Prostate gland (tissue), 2 donors: ENCODE measurements around the gene EPB41L5.

ENCODE experiments used
- POLR2A ChIP-seq: fragments of 450-650 bp; IDR thresholded peaks from one replicate; pipeline ENCODE4 v1.6.1; 2016; ENCODE audit warnings: antibody characterized with exemption, mild to moderate bottlenecking
- TF ChIP-seq, protein P1 (sequence below), 4 experiments: fragments of 200-600 bp in 2 of 4; fragments of 450-650 bp in 2 of 4; sonication (generic) in 2 of 4; IDR thresholded peaks; 1 replicate in 3 of 4; 2 replicates in 1 of 4; pipeline ENCODE4 v1.5.1; 2016 to 2019; ENCODE audit warnings: antibody characterized with exemption in 4 of 4, mild to moderate bottlenecking in 2 of 4, moderate library complexity in 2 of 4

DNA sequence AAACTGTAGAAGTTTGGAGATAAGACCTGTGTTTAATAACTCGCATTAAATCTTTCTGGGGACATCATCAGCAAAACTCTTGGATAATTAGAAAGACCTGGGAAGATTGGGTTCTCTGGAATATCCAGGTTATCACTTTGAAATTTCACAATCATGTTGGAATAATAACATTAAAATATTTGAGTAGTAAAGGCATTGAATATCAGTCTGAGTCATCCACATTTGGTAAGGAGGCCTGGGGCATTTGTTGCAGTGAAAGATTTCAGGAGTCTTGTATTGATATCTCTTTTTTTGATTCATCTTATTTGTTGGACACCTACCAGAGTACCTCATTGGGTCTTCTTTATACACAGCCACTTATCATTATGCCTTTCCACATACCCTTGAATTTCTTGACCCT is 95.9 kb downstream of the EPB41L5 start:
- TF ChIP-seq, protein P1, sequence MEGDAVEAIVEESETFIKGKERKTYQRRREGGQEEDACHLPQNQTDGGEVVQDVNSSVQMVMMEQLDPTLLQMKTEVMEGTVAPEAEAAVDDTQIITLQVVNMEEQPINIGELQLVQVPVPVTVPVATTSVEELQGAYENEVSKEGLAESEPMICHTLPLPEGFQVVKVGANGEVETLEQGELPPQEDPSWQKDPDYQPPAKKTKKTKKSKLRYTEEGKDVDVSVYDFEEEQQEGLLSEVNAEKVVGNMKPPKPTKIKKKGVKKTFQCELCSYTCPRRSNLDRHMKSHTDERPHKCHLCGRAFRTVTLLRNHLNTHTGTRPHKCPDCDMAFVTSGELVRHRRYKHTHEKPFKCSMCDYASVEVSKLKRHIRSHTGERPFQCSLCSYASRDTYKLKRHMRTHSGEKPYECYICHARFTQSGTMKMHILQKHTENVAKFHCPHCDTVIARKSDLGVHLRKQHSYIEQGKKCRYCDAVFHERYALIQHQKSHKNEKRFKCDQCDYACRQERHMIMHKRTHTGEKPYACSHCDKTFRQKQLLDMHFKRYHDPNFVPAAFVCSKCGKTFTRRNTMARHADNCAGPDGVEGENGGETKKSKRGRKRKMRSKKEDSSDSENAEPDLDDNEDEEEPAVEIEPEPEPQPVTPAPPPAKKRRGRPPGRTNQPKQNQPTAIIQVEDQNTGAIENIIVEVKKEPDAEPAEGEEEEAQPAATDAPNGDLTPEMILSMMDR (IDR thresholded peaks at IDR 0.05) = no peak
- no peak for TF ChIP-seq POLR2A
